GM23248 (cell line): ENCODE data around the gene LDLRAD3.

ENCODE experiments used
- EZH2 ChIP-seq: fragments of 200-600 bp; sonication (generic); IDR thresholded peaks from 2 replicates; pipeline ENCODE4 v1.6.1; 2018; ENCODE audit warnings: antibody characterized with exemption, mild to moderate bottlenecking; ENCODE audit not compliant: insufficient read depth, poor library complexity, severe bottlenecking
- EZH2phosphoT487 ChIP-seq: fragments of 200-600 bp; sonication (generic); IDR thresholded peaks from 2 replicates; pipeline ENCODE4 v1.6.1; 2018; ENCODE audit warnings: antibody characterized with exemption, moderate library complexity, mild to moderate bottlenecking, low read depth; ENCODE audit not compliant: insufficient read depth

GRCh38 chr11:35909511-35910265 lies 34.2 kb upstream of the LDLRAD3 start:
- TF ChIP-seq EZH2 (no peak), EZH2phosphoT487 (no peak)
